A549 (cell line): ENCODE measurements around the gene CCDC150. TPM values are rescaled to one million over a fixed set of nuclear protein-coding genes. Genes with fewer than 3 reads are reported as not detected.
A peak's percentile ranks its signal among the peaks of the same experiment; 100 is the strongest.

Experiments
- ATAC-seq, 2 experiments: fragments of 200-7000 bp in 1 of 2; fragments of >200 bp in 1 of 2; cut with Nextera tagmentation in 1 of 2; cut with Tn5 transposase in 1 of 2; 3 replicates each; pipeline versions ENCODE4 v1.8.0 to v1.9.1; 2018 to 2020; ENCODE audit warnings: mild to moderate bottlenecking in 1 of 2, moderate library complexity in 1 of 2
- CTCF ChIA-PET: fragments of 300-600 bp; sonication (Branson Sonifier 250); formaldehyde crosslinking; extraction: SDS; loops from one replicate; lab custom pipeline; 2021; ENCODE audit warnings: antibody characterized with exemption, inconsistent platforms; lab: Yijun Ruan, JAX
- POLR2A ChIA-PET: fragments of 350-600 bp; formaldehyde crosslinking; extraction: SDS; loops from one replicate; lab custom pipeline; 2021; ENCODE audit warnings: antibody characterized with exemption, inconsistent platforms; lab: Yijun Ruan, JAX
- DNase-seq, 2 experiments: peaks; one replicate each; pipeline versions ENCODE4 v3.0.0 to v3.0.0-alpha.2; 2011 to 2016; ENCODE audit warnings: low read depth in 1 of 2, low spot score in 1 of 2
- FAIRE-seq: peaks from 2 replicates; lab custom pipeline; 2011; peaks lifted over from hg19 to GRCh38; lab: Jason Lieb, UNC
- H3K27ac ChIP-seq, 2 experiments: fragments of >200 bp; sonication (Bioruptor Twin); formaldehyde crosslinking; 3 replicates each; pipeline ENCODE4 v1.5.1; 2016 to 2017
- H3K4me1 ChIP-seq: fragments of >200 bp; sonication (Bioruptor Twin); formaldehyde crosslinking; 3 replicates; pipeline ENCODE4 v1.6.1; 2016
- H3K4me2 ChIP-seq: fragments of >200 bp; sonication (Bioruptor Twin); formaldehyde crosslinking; 3 replicates; pipeline ENCODE4 v1.6.1; 2016
- H3K4me3 ChIP-seq: fragments of >200 bp; sonication (Bioruptor Twin); formaldehyde crosslinking; 3 replicates; pipeline ENCODE4 v1.5.1; 2016
- H3K9me3 ChIP-seq: fragments of >200 bp; sonication (Bioruptor Twin); formaldehyde crosslinking; 3 replicates; pipeline ENCODE4 v1.6.1; 2016
- BHLHE40 ChIP-seq: IDR thresholded peaks from 2 replicates; pipeline ENCODE4 v1.6.1; 2012; ENCODE audit warnings: low read depth, low read length, inconsistent platforms
- CHD2 ChIP-seq: fragments of 150-350 bp; IDR thresholded peaks from 2 replicates; pipeline ENCODE4 v1.6.1; 2014; ENCODE audit warnings: low read length; ENCODE audit not compliant: partially characterized antibody
- CHD4 ChIP-seq: fragments of 200-600 bp; sonication (generic); IDR thresholded peaks from 2 replicates; pipeline ENCODE4 v1.6.1; 2016; ENCODE audit warnings: antibody characterized with exemption, mild to moderate bottlenecking, borderline replicate concordance
- FOSL2 ChIP-seq, 2 experiments: fragments of 450-650 bp in 1 of 2; fragments of >200 bp in 1 of 2; sonication (Bioruptor Twin) in 1 of 2; formaldehyde crosslinking; IDR thresholded peaks; 2 replicates each; pipeline versions ENCODE4 v1.5.0 to v1.6.1; 2016 to 2020; ENCODE audit warnings: mild to moderate bottlenecking in 1 of 2, moderate library complexity in 1 of 2
- FOXS1 ChIP-seq: fragments of 250-450 bp; sonication (Bioruptor Pico); IDR thresholded peaks from 2 replicates; pipeline ENCODE4 v1.5.0; 2020; ENCODE audit warnings: mild to moderate bottlenecking, moderate library complexity
- HDAC2 ChIP-seq: fragments of 200-600 bp; sonication (generic); IDR thresholded peaks from 2 replicates; pipeline ENCODE4 v1.6.1; 2016
- KDM1A ChIP-seq: fragments of 200-600 bp; sonication (generic); IDR thresholded peaks from 2 replicates; pipeline ENCODE4 v1.6.1; 2016; ENCODE audit warnings: low read depth, mild to moderate bottlenecking
- MYC ChIP-seq: IDR thresholded peaks from 2 replicates; pipeline ENCODE4 v1.6.1; 2012; ENCODE audit warnings: mild to moderate bottlenecking, inconsistent platforms, low read length, improper control_type of control experiment, borderline replicate concordance
- NPAS2 ChIP-seq: fragments of 250-450 bp; sonication (Bioruptor Pico); IDR thresholded peaks from 2 replicates; pipeline ENCODE4 v1.8.0; 2022; ENCODE audit warnings: mild to moderate bottlenecking, moderate library complexity, borderline replicate concordance
- NR3C1 ChIP-seq: fragments of >200 bp; sonication (Bioruptor Twin); formaldehyde crosslinking; IDR thresholded peaks from 3 replicates; pipeline ENCODE4 v1.6.1; 2017
- POLR2A ChIP-seq: IDR thresholded peaks from 2 replicates; pipeline ENCODE4 v1.6.1; 2012; ENCODE audit warnings: mild to moderate bottlenecking, low read length
- RAD21 ChIP-seq, 2 experiments: fragments of >200 bp in 1 of 2; sonication (Bioruptor Twin) in 1 of 2; formaldehyde crosslinking in 1 of 2; IDR thresholded peaks in 1 of 2; conservative IDR thresholded peaks in 1 of 2; 2 replicates in 1 of 2; 3 replicates in 1 of 2; pipeline ENCODE4 v1.6.1; 2012 to 2018; ENCODE audit warnings: inconsistent platforms in 1 of 2
- RNF2 ChIP-seq: fragments of 200-600 bp; sonication (generic); IDR thresholded peaks from 2 replicates; pipeline ENCODE4 v1.6.1; 2016; ENCODE audit warnings: low read depth, mild to moderate bottlenecking, antibody characterized with exemption, moderate library complexity, borderline replicate concordance
- SMC3 ChIP-seq: fragments of >200 bp; sonication (Bioruptor Twin); formaldehyde crosslinking; IDR thresholded peaks from 3 replicates; pipeline ENCODE4 v1.6.1; 2018; ENCODE audit warnings: inconsistent platforms
- TFCP2L1 ChIP-seq: fragments of 250-450 bp; sonication (Bioruptor Pico); IDR thresholded peaks from 2 replicates; pipeline ENCODE4 v1.5.0; 2021; ENCODE audit warnings: mild to moderate bottlenecking
- WGBS: methylation state at CpG from one replicate; pipeline ENCODE4 v1.1.6; 2017; ENCODE audit errors: missing lambda C conversion rate; 5-methylcytosine and 5-hydroxymethylcytosine counted together
- polyA plus RNA-seq, 4 experiments: library from polyadenylated mRNA; depleted of rRNA in 3 of 4; stranded (reverse); fragments of >200 nt; fragmentation: RNase III in 1 of 4; extraction: RNeasy Plus Mini Kit Qiagen cat#74134 plus additional on column Dnase treatment in 1 of 4; gene quantifications; 2 replicates in 3 of 4; 3 replicates in 1 of 4; pipeline ENCODE4 v1.2.3, GENCODE V29; 2011 to 2017
- TF ChIP-seq, protein P1 (sequence below): fragments of 150-350 bp; IDR thresholded peaks from 2 replicates; pipeline ENCODE4 v1.6.1; 2014; ENCODE audit warnings: low read depth, mild to moderate bottlenecking, low read length
- TF ChIP-seq, protein P2 (sequence below): fragments of >200 bp; sonication (Bioruptor Twin); formaldehyde crosslinking; IDR thresholded peaks from 2 replicates; pipeline ENCODE4 v1.6.1; 2016
- TF ChIP-seq, protein P3 (sequence below): IDR thresholded peaks from 2 replicates; pipeline ENCODE4 v1.6.1; 2012
- TF ChIP-seq, protein P4 (sequence below): fragments of >200 bp; sonication (Bioruptor Twin); formaldehyde crosslinking; IDR thresholded peaks from 3 replicates; pipeline ENCODE4 v1.5.1; 2016
- TF ChIP-seq, protein P5 (sequence below): IDR thresholded peaks from 2 replicates; pipeline ENCODE4 v1.6.1; 2012
- TF ChIP-seq, protein P6 (sequence below): fragments of 250-450 bp; sonication (Bioruptor Pico); IDR thresholded peaks from 2 replicates; pipeline ENCODE4 v1.5.0; 2021; ENCODE audit warnings: mild to moderate bottlenecking, moderate library complexity, borderline replicate concordance

The CCDC150 gene
- polyA plus RNA-seq, 2 of the 4 experiments (the other 2 are of a cell fraction) = 14.2 to 17.7 TPM

DNA sequence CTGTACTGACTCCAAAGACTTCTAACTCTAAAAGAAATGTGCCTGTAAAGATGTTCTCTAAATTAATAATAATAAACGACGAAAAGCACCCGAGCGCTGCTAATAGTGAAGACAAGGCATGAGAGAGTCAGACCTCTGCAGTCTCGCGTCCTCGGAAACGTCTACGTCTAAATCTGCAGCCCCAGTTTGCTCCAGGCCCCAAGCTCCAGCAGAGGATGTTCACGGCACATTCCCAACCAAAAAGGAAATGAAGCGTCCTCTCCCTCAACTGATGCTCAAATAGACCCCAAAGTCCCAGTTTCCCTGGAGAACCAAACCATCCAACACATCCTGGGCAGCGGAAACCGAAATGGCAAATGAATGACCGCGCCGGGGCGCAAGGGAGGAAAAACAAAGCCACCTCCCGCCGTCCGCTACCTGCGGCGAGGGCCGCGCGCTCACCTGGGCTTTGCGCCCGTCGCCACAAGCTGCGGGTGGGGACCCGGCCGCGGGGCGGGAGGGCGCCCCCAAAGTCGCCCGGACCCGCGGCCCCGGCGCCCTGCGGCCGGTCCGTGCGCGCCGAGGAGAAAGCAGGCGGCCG, 47.1 kb upstream of the CCDC150 start:
- Histone ChIP-seq H3K27ac (peak overlapping the region; percentile 77 to 89), H3K4me3 (peak overlapping the region; percentile 58), H3K4me1 (peaks cover 3% of the 10 kb centered on the region; the same call in 1 of the 3 replicates), H3K4me2 (peak overlapping the region; percentile 83), H3K9me3 (no peaks in the 10 kb centered on the region)
- ATAC-seq (peak; percentile 56 to 57), FAIRE-seq (no peak), DNase-seq (peak in 1 of 2 experiments; percentile 53)
- WGBS = 4% methylated on average over 22 of the region's 48 CpGs
- TF ChIP-seq POLR2A = no peak
- TF ChIP-seq, protein P1, sequence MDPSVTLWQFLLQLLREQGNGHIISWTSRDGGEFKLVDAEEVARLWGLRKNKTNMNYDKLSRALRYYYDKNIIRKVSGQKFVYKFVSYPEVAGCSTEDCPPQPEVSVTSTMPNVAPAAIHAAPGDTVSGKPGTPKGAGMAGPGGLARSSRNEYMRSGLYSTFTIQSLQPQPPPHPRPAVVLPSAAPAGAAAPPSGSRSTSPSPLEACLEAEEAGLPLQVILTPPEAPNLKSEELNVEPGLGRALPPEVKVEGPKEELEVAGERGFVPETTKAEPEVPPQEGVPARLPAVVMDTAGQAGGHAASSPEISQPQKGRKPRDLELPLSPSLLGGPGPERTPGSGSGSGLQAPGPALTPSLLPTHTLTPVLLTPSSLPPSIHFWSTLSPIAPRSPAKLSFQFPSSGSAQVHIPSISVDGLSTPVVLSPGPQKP = no peak
- TF ChIP-seq FOXS1 = no peak
- TF ChIP-seq, protein P2, sequence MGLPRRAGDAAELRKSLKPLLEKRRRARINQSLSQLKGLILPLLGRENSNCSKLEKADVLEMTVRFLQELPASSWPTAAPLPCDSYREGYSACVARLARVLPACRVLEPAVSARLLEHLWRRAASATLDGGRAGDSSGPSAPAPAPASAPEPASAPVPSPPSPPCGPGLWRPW = no peak
- TF ChIP-seq SMC3 = peak; percentile 67
- no peak for TF ChIP-seq BHLHE40
- TF ChIP-seq NR3C1 = no peak
- no peak for TF ChIP-seq HDAC2
- no peak for TF ChIP-seq TFCP2L1 (CRISPR knock-in tag)
- TF ChIP-seq RAD21 (conservative IDR thresholded peaks at IDR 0.05 in 1 of 2, IDR thresholded peaks at IDR 0.05 in 1 of 2) = peak in 1 of 2 experiments; percentile 59; a peak in 4 of 5 replicates
- no peak for TF ChIP-seq FOSL2 (IDR thresholded peaks at IDR 0.05)
- TF ChIP-seq FOSL2 (CRISPR knock-in tag; IDR thresholded peaks at IDR 0.05) = no peak
- TF ChIP-seq CHD2 = no peak
- TF ChIP-seq, protein P3, sequence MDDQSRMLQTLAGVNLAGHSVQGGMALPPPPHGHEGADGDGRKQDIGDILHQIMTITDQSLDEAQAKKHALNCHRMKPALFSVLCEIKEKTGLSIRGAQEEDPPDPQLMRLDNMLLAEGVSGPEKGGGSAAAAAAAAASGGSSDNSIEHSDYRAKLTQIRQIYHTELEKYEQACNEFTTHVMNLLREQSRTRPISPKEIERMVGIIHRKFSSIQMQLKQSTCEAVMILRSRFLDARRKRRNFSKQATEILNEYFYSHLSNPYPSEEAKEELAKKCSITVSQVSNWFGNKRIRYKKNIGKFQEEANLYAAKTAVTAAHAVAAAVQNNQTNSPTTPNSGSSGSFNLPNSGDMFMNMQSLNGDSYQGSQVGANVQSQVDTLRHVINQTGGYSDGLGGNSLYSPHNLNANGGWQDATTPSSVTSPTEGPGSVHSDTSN = no peak
- TF ChIP-seq NPAS2 (CRISPR knock-in tag) = no peak
- TF ChIP-seq, protein P4, sequence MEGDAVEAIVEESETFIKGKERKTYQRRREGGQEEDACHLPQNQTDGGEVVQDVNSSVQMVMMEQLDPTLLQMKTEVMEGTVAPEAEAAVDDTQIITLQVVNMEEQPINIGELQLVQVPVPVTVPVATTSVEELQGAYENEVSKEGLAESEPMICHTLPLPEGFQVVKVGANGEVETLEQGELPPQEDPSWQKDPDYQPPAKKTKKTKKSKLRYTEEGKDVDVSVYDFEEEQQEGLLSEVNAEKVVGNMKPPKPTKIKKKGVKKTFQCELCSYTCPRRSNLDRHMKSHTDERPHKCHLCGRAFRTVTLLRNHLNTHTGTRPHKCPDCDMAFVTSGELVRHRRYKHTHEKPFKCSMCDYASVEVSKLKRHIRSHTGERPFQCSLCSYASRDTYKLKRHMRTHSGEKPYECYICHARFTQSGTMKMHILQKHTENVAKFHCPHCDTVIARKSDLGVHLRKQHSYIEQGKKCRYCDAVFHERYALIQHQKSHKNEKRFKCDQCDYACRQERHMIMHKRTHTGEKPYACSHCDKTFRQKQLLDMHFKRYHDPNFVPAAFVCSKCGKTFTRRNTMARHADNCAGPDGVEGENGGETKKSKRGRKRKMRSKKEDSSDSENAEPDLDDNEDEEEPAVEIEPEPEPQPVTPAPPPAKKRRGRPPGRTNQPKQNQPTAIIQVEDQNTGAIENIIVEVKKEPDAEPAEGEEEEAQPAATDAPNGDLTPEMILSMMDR = peak; percentile 57
- CTCF ChIA-PET = interaction anchor here (0.6 to 2.2 kb wide), 13 partner anchors 9 to 1115 kb away, joined by 3 to 8 read pairs (median 4); partner anchors contain the start of gene CCDC150
- POLR2A ChIA-PET = interaction anchor here (0.8 to 1.2 kb wide), 4 partner anchors 10 to 255 kb away, joined by 3 to 4 read pairs (median 4); partner anchors contain the start of gene CCDC150

DNA sequence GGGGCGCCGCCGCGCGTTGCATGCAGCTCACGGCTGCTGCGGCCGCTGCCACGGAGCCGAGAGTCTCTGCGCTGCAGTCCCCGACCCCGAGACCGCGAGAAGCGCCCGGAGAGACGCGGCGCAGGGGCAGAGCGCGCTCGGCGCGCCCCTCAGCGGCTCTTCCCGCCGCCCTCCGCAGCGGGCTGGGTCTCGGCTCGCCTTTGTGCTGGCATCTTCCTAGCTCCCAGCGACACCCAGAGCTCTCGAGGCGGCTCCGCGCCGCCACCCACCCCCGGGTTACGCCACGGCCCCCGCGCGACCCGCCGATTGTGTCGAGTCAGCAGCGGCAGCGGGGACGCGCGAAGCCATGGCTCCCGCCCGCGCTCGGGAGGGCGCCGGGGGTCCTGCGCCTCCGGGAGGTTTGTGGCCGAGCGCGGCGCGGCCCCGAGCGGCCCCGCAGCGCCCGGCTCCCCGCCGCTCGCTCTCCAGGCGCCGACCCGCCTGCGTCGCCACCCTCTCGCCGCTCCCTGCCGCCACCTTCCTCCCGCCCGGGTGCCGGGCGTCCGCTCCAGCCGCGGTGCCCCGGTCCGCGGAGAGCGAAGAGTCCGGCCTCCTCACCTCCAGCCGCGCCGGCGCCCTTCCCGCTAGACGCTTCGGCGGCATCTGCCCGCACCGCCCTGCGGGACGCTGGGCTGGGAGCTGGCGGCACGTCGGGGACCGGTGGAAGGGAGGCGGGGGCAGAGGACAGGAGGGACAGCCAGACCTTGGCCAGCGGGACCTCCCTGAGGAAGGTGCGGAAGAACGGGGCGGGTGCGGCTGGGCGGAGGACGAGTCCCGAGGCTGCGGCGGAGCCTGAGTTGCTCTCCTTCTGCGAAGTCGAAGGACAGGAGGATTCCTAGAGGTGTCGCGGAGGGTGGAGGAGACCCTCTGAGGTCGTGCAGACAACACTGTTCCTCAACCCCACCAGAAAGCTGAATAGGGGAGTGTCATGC, 46.3 kb upstream of the CCDC150 start, which contains the start of gene HECW2:
HECW2 (minus strand) TSS at position 644 of the 971 bp plus-strand sequence.
- peak; percentile 88 to 89 for ATAC-seq
- 2% methylated on average over 22 of the region's 125 CpGs for WGBS
- peak within 1 kb of the TSS; percentile 83 for H3K4me2 ChIP-seq
- H3K27ac ChIP-seq = peak within 1 kb of the TSS; percentile 77 to 89
- POLR2A ChIA-PET = interaction anchor here (0.8 to 1.2 kb wide), 4 partner anchors 9 to 256 kb away, joined by 3 to 4 read pairs (median 4); partner anchors contain the start of gene CCDC150
- H3K9me3 ChIP-seq = no peaks in the 10 kb centered on the region
- peak; percentile 60 to 70 for DNase-seq
- CTCF ChIA-PET = interaction anchor here (0.8 to 2.2 kb wide), 11 partner anchors 8 to 298 kb away, joined by 3 to 8 read pairs (median 4); partner anchors contain the start of gene CCDC150
- peak within 1 kb of the TSS; percentile 58 for H3K4me3 ChIP-seq
- FAIRE-seq = no peak
- H3K4me1 ChIP-seq = 0 out of 3 replicates have a peak, but pooled peaks cover 3% of the 10 kb centered on the region
- TF ChIP-seq, protein P5, sequence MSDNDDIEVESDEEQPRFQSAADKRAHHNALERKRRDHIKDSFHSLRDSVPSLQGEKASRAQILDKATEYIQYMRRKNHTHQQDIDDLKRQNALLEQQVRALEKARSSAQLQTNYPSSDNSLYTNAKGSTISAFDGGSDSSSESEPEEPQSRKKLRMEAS = peak; percentile 33
- TF ChIP-seq, protein P1 = no peak
- TF ChIP-seq RNF2 = no peak
- TF ChIP-seq, protein P6, sequence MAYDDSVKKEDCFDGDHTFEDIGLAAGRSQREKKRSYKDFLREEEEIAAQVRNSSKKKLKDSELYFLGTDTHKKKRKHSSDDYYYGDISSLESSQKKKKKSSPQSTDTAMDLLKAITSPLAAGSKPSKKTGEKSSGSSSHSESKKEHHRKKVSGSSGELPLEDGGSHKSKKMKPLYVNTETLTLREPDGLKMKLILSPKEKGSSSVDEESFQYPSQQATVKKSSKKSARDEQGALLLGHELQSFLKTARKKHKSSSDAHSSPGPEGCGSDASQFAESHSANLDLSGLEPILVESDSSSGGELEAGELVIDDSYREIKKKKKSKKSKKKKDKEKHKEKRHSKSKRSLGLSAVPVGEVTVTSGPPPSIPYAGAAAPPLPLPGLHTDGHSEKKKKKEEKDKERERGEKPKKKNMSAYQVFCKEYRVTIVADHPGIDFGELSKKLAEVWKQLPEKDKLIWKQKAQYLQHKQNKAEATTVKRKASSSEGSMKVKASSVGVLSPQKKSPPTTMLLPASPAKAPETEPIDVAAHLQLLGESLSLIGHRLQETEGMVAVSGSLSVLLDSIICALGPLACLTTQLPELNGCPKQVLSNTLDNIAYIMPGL (CRISPR knock-in tag) = no peak
- TF ChIP-seq, protein P4 = no peak; the same call in 2 of the 3 replicates
- no peak for TF ChIP-seq CHD4
- no peak for TF ChIP-seq KDM1A
- TF ChIP-seq, protein P2 = no peak
- no peak for TF ChIP-seq MYC
